HFFc6 (cell line): ENCODE data around the gene CFAP92. TPM values are rescaled to one million over a fixed set of nuclear protein-coding genes. Genes with fewer than 3 reads are reported as not detected.

ENCODE experiments used
- DNase-seq: peaks from one replicate; pipeline ENCODE4 v3.0.0-alpha.2; 2018
- H3K27ac Mint-ChIP-seq: 2 replicates; pipeline ENCODE4 v1.8.0; 2020; ENCODE audit warnings: mild to moderate bottlenecking, mixed read lengths
- H3K27me3 Mint-ChIP-seq: 2 replicates; pipeline ENCODE4 v1.8.0; 2021; ENCODE audit warnings: mild to moderate bottlenecking, moderate library complexity, mixed read lengths; ENCODE audit not compliant: insufficient read depth
- H3K36me3 Mint-ChIP-seq: 2 replicates; pipeline ENCODE4 v1.8.0; 2021; ENCODE audit warnings: low read depth, mixed read lengths
- H3K4me1 Mint-ChIP-seq: 2 replicates; pipeline ENCODE4 v1.8.0; 2020; ENCODE audit warnings: low read depth, mixed read lengths
- H3K4me3 Mint-ChIP-seq: 2 replicates; pipeline ENCODE4 v1.8.0; 2020; ENCODE audit warnings: mild to moderate bottlenecking, moderate library complexity, mixed read lengths
- H3K9me3 Mint-ChIP-seq: 2 replicates; pipeline ENCODE4 v1.8.0; 2020; ENCODE audit warnings: mild to moderate bottlenecking, mixed read lengths
- total RNA-seq, 6 experiments: library from RNA; stranded (reverse); fragmentation: NEBNext Ultra II Directional; extraction: Animal tissue kit (Norgen Biotek cat#: 25700); gene quantifications; 2 replicates in 1 of 6; 3 replicates in 5 of 6; pipeline ENCODE4 v1.2.3, GENCODE V29; 2021
- TF ChIP-seq, protein P1 (sequence below): fragments of 200-600 bp; sonication (generic); IDR thresholded peaks from 2 replicates; pipeline ENCODE4 v1.5.0; 2021; ENCODE audit warnings: antibody characterized with exemption, mild to moderate bottlenecking

Gene CFAP92
- total RNA-seq, 6 experiments from 2014 or later: not detected

DNA sequence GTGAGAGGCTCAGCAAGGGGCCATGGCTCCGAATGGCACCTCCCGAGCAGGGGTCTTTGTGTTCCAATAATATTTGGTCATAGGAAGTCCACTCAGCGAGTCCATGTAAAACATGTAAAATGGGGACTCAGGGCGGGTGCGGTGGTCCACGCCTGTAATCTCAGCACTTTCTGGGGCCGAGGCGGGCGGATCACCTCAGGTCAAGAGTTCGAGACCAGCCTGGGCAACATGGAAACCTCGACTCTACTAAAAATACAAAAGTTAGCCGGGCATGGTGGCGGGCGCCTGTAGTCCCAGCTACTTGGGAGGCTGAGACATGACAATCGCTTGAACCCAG, 33.6 kb upstream of the CFAP92 start:
- Mint-ChIP-seq H3K4me1 (peaks cover 15% of the 10 kb centered on the region), H3K27ac (no peak overlapping the region), H3K4me3 (no peak overlapping the region), H3K36me3 (no peaks in the 10 kb centered on the region), H3K27me3 (peaks cover 41% of the 10 kb centered on the region), H3K9me3 (no peaks in the 10 kb centered on the region; the same call in 1 of the 2 replicates)
- no peak for DNase-seq
- TF ChIP-seq, protein P1, sequence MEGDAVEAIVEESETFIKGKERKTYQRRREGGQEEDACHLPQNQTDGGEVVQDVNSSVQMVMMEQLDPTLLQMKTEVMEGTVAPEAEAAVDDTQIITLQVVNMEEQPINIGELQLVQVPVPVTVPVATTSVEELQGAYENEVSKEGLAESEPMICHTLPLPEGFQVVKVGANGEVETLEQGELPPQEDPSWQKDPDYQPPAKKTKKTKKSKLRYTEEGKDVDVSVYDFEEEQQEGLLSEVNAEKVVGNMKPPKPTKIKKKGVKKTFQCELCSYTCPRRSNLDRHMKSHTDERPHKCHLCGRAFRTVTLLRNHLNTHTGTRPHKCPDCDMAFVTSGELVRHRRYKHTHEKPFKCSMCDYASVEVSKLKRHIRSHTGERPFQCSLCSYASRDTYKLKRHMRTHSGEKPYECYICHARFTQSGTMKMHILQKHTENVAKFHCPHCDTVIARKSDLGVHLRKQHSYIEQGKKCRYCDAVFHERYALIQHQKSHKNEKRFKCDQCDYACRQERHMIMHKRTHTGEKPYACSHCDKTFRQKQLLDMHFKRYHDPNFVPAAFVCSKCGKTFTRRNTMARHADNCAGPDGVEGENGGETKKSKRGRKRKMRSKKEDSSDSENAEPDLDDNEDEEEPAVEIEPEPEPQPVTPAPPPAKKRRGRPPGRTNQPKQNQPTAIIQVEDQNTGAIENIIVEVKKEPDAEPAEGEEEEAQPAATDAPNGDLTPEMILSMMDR: no peak

GRCh38 chr3:129026728-129027543, 33.1 kb upstream of the CFAP92 start:
- no peak overlapping the region for H3K4me3 Mint-ChIP-seq
- H3K4me1 Mint-ChIP-seq: peaks cover 15% of the 10 kb centered on the region
- H3K9me3 Mint-ChIP-seq: no peaks in the 10 kb centered on the region; the same call in 1 of the 2 replicates
- no peak overlapping the region for H3K27ac Mint-ChIP-seq
- TF ChIP-seq, protein P1: peak; percentile 43
- H3K36me3 Mint-ChIP-seq: no peaks in the 10 kb centered on the region
- no peak for DNase-seq
- H3K27me3 Mint-ChIP-seq: peaks cover 45% of the 10 kb centered on the region

GRCh38 chr3:129025691-129026435, 32.0 kb upstream of the CFAP92 start:
- Mint-ChIP-seq H3K9me3 (no peaks in the 10 kb centered on the region; the same call in 1 of the 2 replicates), H3K36me3 (no peaks in the 10 kb centered on the region)
- DNase-seq: peak; percentile 7

GRCh38 chr3:129025108-129025507, 31.2 kb upstream of the CFAP92 start:
- Mint-ChIP-seq H3K4me3 (peak overlapping the region; percentile 7; the same call in 1 of the 2 replicates), H3K4me1 (peaks cover 22% of the 10 kb centered on the region), H3K27me3 (peaks cover 55% of the 10 kb centered on the region), H3K9me3 (no peaks in the 10 kb centered on the region; the same call in 1 of the 2 replicates), H3K36me3 (no peaks in the 10 kb centered on the region), H3K27ac (no peak overlapping the region)
- TF ChIP-seq, protein P1: no peak
- DNase-seq: no peak

More at GRCh38 chr3:129025691-129026435, 32.0 kb upstream of the CFAP92 start:
- TF ChIP-seq, protein P1: no peak
- H3K27me3 Mint-ChIP-seq: peaks cover 54% of the 10 kb centered on the region
- no peak overlapping the region for H3K4me3 Mint-ChIP-seq
- peaks cover 21% of the 10 kb centered on the region for H3K4me1 Mint-ChIP-seq
- no peak overlapping the region for H3K27ac Mint-ChIP-seq

- Mint-ChIP-seq H3K9me3 (no peaks in the 10 kb centered on the region), H3K36me3 (no peaks in the 10 kb centered on the region)
- peak; percentile 36 for DNase-seq
Measured at GRCh38 chr3:129023909-129024308, 30.0 kb upstream of the CFAP92 start.

More at GRCh38 chr3:129023909-129024308, 30.0 kb upstream of the CFAP92 start:
- Mint-ChIP-seq H3K4me3 (no peak overlapping the region), H3K27me3 (peaks cover 54% of the 10 kb centered on the region), H3K27ac (no peak overlapping the region), H3K4me1 (peaks cover 22% of the 10 kb centered on the region)
- TF ChIP-seq, protein P1: peak; percentile 48
